ENCODE results near the gene SRGAP1. TPM values are rescaled to one million over a fixed set of nuclear protein-coding genes. Genes with fewer than 3 reads are reported as not detected.

Gene SRGAP1
- total and polyA plus RNA-seq, 8 donors, result 9.6 to 15.6 (median 11.7) TPM

DNA sequence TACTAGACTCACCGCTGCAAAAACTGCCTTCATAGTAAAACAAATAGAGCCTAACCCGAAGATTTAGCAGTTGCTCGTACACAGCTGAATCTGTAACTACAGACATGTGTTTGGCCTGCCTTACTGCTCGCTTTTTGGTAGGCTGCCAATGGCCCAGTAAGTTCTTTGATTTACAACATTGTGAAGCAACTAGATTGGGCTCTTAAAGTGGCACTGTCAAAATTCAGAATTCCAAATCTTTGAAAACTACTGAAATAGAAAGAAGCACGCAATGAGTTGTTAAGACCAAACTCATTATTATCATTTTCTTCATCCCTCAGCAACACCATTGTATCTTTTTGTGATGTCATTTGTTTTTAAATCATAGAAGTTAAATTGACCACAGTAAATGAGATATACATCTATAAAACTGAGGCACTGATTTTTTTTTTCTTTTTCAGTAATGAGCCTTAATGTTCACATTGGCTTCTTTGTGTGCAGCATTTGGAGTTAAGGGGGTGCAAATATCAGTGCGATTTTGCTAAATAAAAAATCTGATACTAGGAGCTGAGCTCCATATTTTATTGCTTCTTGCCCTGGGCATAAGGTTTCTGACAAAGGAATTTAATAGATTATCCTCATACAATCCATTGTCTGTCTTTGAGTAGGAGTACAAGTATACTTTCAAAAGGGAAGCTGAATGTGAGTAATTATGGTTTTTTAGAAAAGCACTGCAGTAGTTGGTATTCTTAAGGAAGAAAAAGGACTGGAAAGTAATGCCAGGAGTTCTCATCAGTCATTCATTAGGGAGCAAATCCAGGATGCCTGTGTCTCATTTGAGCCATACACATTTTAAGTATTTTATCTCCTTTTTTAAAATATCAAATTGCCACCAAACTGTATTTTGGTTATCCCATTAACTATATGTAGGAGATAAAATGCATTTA lies 239.0 kb downstream of the SRGAP1 start:
- Histone ChIP-seq H3K4me1 (peaks cover 0 to 25% of the 10 kb centered on the region in 2 donors), H3K36me3 (no peaks in the 10 kb centered on the region), H3K9me3 (no peaks in the 10 kb centered on the region), H3K27ac (peak overlapping the region; percentile 45 to 79), H3K4me3 (no peak overlapping the region), H3K27me3 (no peaks in the 10 kb centered on the region)
- DNase-seq (peak in 3 of 4 donors; percentile 74 to 92 (median 79)), ATAC-seq (peak; percentile 74)
- intact Hi-C loops (cut with DNase I), result no loop called here
- no peak for TF ChIP-seq CTCF (IDR thresholded peaks at IDR 0.05)

DNA sequence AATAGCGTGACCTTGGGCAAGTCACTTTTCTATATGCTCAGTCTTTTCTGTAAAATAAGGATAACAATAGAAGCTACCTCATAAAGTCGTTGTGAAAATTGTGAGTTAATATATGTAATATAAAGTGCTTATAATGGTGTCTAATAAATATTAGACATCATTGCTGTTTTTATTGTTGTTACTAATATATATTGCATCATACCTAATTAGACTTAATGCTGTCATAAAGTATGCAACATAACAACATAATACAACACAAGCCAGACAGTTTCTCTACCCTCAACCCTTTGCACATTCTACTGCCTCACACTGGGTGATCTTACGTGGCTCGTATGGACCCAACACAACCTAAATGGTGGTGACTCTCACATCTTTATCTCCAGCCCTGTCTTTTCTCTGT lies 240.7 kb downstream of the SRGAP1 start:
- intact Hi-C loops (cut with DNase I), result no loop called here
- H3K4me1 ChIP-seq, result peaks cover 0 to 34% of the 10 kb centered on the region in 2 donors
- DNase-seq (no peak), ATAC-seq (no peak)
- no peak overlapping the region for H3K27ac ChIP-seq
- no peaks in the 10 kb centered on the region for H3K36me3 ChIP-seq
- H3K27me3 ChIP-seq, result no peaks in the 10 kb centered on the region
- H3K9me3 ChIP-seq, result no peaks in the 10 kb centered on the region
- no peak overlapping the region for H3K4me3 ChIP-seq
- TF ChIP-seq CTCF (IDR thresholded peaks at IDR 0.05), result no peak

DNA sequence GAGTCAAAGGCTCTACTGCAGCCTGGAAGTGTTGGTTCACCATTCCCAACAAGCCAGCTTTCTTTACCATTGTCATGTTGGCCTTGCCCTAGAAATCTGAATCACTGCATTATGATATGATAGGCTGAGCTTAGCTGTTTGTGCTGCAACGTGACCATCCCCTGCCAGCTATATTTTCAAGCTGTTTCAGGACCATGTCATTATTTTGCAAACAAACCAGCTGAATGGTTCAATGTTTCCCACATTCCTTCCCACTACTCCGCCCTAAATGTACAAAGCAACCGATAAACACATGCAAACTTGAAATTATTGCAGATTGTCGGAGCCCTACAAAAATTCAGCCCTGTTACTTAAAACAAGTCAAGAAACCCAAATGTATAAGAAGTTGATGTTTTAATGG lies 241.5 kb downstream of the SRGAP1 start:
- H3K36me3 ChIP-seq, result no peaks in the 10 kb centered on the region
- no peaks in the 10 kb centered on the region for H3K9me3 ChIP-seq
- H3K27ac ChIP-seq, result no peak overlapping the region
- DNase-seq, result no peak
- no peaks in the 10 kb centered on the region for H3K27me3 ChIP-seq
- no peak for TF ChIP-seq CTCF (IDR thresholded peaks at IDR 0.05)
- ATAC-seq, result no peak
- no peak overlapping the region for H3K4me3 ChIP-seq
- peaks cover 0 to 39% of the 10 kb centered on the region in 2 donors for H3K4me1 ChIP-seq
- intact Hi-C loops (cut with DNase I), result no loop called here

DNA sequence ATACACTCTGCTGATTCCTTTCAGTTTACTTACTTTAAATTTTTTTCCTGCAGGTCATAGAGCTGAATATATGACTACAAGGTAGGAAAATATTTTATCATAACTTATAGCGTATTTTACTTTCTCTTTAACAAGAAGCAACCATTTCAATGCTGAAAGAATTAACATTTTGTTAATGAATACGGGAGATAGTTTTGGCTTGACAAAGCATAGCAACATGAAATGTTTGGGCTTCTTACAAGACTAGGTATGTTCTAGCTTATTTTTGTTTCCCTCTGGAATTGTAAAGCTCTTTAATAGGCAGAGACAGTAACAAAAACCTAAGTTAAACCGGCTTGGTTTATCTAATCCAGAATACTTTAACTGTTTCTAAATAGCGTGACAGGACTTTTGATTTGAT lies 242.4 kb downstream of the SRGAP1 start:
- Histone ChIP-seq H3K9me3 (no peaks in the 10 kb centered on the region), H3K27ac (no peak overlapping the region), H3K27me3 (no peaks in the 10 kb centered on the region), H3K36me3 (no peaks in the 10 kb centered on the region), H3K4me3 (no peak overlapping the region), H3K4me1 (peaks cover 0 to 42% of the 10 kb centered on the region in 2 donors)
- ATAC-seq (no peak), DNase-seq (no peak)
- intact Hi-C loops (cut with DNase I), result no loop called here
- no peak for TF ChIP-seq CTCF (IDR thresholded peaks at IDR 0.05)

- intact Hi-C loops (cut with DNase I), result no loop called here
- Histone ChIP-seq H3K36me3 (no peaks in the 10 kb centered on the region), H3K4me3 (no peak overlapping the region), H3K27ac (peak overlapping the region; percentile 74 to 75), H3K27me3 (no peaks in the 10 kb centered on the region), H3K9me3 (no peaks in the 10 kb centered on the region), H3K4me1 (peaks cover 0 to 37% of the 10 kb centered on the region in 2 donors)
- no peak for TF ChIP-seq CTCF (IDR thresholded peaks at IDR 0.05)
- DNase-seq (no peak), ATAC-seq (no peak)
Observed at GRCh38 chr12:64087761-64088160, 243.3 kb downstream of the SRGAP1 start.
